HepG2 (cell line): ENCODE measurements around the gene NFATC1. TPM values are rescaled to one million over a fixed set of nuclear protein-coding genes. Genes with fewer than 3 reads are reported as not detected.

ENCODE experiments used
- AGO1 ChIP-seq: fragments of 200-400 bp; formaldehyde crosslinking; IDR thresholded peaks from 2 replicates; pipeline ENCODE4 v1.6.1; 2017; ENCODE audit warnings: mild to moderate bottlenecking, low read depth, low read length, moderate library complexity; ENCODE audit not compliant: poor library complexity, severe bottlenecking
- ARNTL ChIP-seq: sonication (generic); formaldehyde crosslinking; IDR thresholded peaks from 2 replicates; pipeline ENCODE4 v1.4.0; 2020; ENCODE audit warnings: mild to moderate bottlenecking, missing genetic modification reagents
- ELF3 ChIP-seq: IDR thresholded peaks from 2 replicates; pipeline ENCODE4 v1.6.1; 2016; ENCODE audit warnings: missing genetic modification reagents, missing compliant biosample characterization
- EZH2 ChIP-seq: conservative IDR thresholded peaks from 2 replicates; pipeline ENCODE4 v1.6.1; 2012; ENCODE audit warnings: mild to moderate bottlenecking, low read depth, low read length, moderate library complexity
- FOXK2 ChIP-seq: fragments of 450-650 bp; IDR thresholded peaks from 2 replicates; pipeline ENCODE4 v1.6.1; 2016
- HDAC1 ChIP-seq: sonication (generic); formaldehyde crosslinking; IDR thresholded peaks from 2 replicates; pipeline ENCODE4 v1.5.1; 2020; ENCODE audit warnings: mild to moderate bottlenecking, missing genetic modification reagents
- NFIB ChIP-seq: sonication (generic); formaldehyde crosslinking; IDR thresholded peaks from 2 replicates; pipeline ENCODE4 v1.9.0; 2021; ENCODE audit warnings: missing genetic modification reagents, mild to moderate bottlenecking, borderline replicate concordance
- NFKBIZ ChIP-seq: IDR thresholded peaks from 2 replicates; pipeline ENCODE4 v1.6.1; 2018; ENCODE audit warnings: missing genetic modification reagents, missing compliant biosample characterization
- PAWR ChIP-seq: sonication (generic); formaldehyde crosslinking; IDR thresholded peaks from 2 replicates; pipeline ENCODE4 v1.4.0; 2020; ENCODE audit warnings: missing genetic modification reagents, mild to moderate bottlenecking, borderline replicate concordance
- POGZ ChIP-seq: sonication (generic); formaldehyde crosslinking; IDR thresholded peaks from 2 replicates; pipeline ENCODE4 v1.4.0; 2020; ENCODE audit warnings: mild to moderate bottlenecking, missing genetic modification reagents
- PPARG ChIP-seq: conservative IDR thresholded peaks from 2 replicates; pipeline ENCODE4 v1.6.1; 2016; ENCODE audit warnings: missing biosample characterization, missing genetic modification reagents
- RFX3 ChIP-seq: IDR thresholded peaks from 2 replicates; pipeline ENCODE4 v1.6.1; 2016; ENCODE audit warnings: missing biosample characterization, missing genetic modification reagents
- RFX5 ChIP-seq: IDR thresholded peaks from 2 replicates; pipeline ENCODE4 v1.6.1; 2011; ENCODE audit warnings: low read depth, low read length, improper control_type of control experiment
- SMARCE1 ChIP-seq: fragments of 450-650 bp; IDR thresholded peaks from 2 replicates; pipeline ENCODE4 v1.6.1; 2017; ENCODE audit warnings: borderline replicate concordance
- ZFYVE20 ChIP-seq: sonication (generic); formaldehyde crosslinking; IDR thresholded peaks from 2 replicates; pipeline ENCODE4 v1.8.0; 2023; ENCODE audit warnings: low read depth, mild to moderate bottlenecking, moderate library complexity, missing genetic modification reagents, borderline replicate concordance
- ZNF20 ChIP-seq: sonication (generic); formaldehyde crosslinking; IDR thresholded peaks from 2 replicates; pipeline ENCODE4 v1.4.0; 2020; ENCODE audit warnings: mild to moderate bottlenecking, moderate library complexity, missing genetic modification reagents
- ZNF33A ChIP-seq: sonication (generic); formaldehyde crosslinking; IDR thresholded peaks from 2 replicates; pipeline ENCODE4 v1.5.1; 2020; ENCODE audit warnings: missing genetic modification reagents, mild to moderate bottlenecking, moderate library complexity, borderline replicate concordance
- ZNF441 ChIP-seq: sonication (generic); formaldehyde crosslinking; IDR thresholded peaks from 2 replicates; pipeline ENCODE4 v1.7.0; 2021; ENCODE audit warnings: missing genetic modification reagents, borderline replicate concordance
- ZNF816 ChIP-seq: sonication (generic); formaldehyde crosslinking; IDR thresholded peaks from 2 replicates; pipeline ENCODE4 v1.8.0; 2022; ENCODE audit warnings: missing genetic modification reagents, mild to moderate bottlenecking, borderline replicate concordance
- ZNF83 ChIP-seq: sonication (generic); formaldehyde crosslinking; IDR thresholded peaks from 2 replicates; pipeline ENCODE4 v1.4.0; 2020; ENCODE audit warnings: missing genetic modification reagents, mild to moderate bottlenecking, borderline replicate concordance
- polyA plus RNA-seq, 8 experiments: library from polyadenylated mRNA; depleted of rRNA in 3 of 8; stranded (reverse) in 7 of 8; unstranded in 1 of 8; fragments of >200 nt; fragmentation: Illumina TruSeq in 4 of 8; extraction: Trizol in 4 of 8; gene quantifications; 2 replicates each; pipeline versions ENCODE4 v1.2.1 to v1.2.3, GENCODE V29; 2011 to 2016; ENCODE audit warnings: low read depth in 4 of 8, missing spikeins in 1 of 8, mixed read lengths in 1 of 8; ENCODE audit not compliant: insufficient read depth in 1 of 8
- total RNA-seq, 5 experiments: library from RNA; depleted of rRNA; stranded (reverse); fragments of >200 nt; fragmentation: Illumina TruSeq; extraction: Trizol; gene quantifications; 2 replicates each; pipeline ENCODE4 v1.2.3, GENCODE V29; 2016; ENCODE audit warnings: low read depth in 1 of 5
- TF ChIP-seq, protein P1 (sequence below), 2 experiments: sonication (generic) in 1 of 2; formaldehyde crosslinking in 1 of 2; IDR thresholded peaks; 2 replicates each; pipeline versions ENCODE4 v1.6.1 to v1.9.0; 2014 to 2022; ENCODE audit warnings: antibody characterized with exemption in 1 of 2, borderline replicate concordance in 1 of 2, inconsistent platforms in 1 of 2, low read depth in 1 of 2, missing genetic modification reagents in 1 of 2
- TF ChIP-seq, protein P2 (sequence below): IDR thresholded peaks from 2 replicates; pipeline ENCODE4 v1.6.1; 2016; ENCODE audit warnings: missing compliant biosample characterization, missing genetic modification reagents, borderline replicate concordance
- TF ChIP-seq, protein P3 (sequence below): IDR thresholded peaks from 2 replicates; pipeline ENCODE4 v1.6.1; 2016; ENCODE audit warnings: mild to moderate bottlenecking, missing biosample characterization, missing genetic modification reagents

The NFATC1 gene
- total and polyA plus RNA-seq, 2 of the 13 experiments (the other 11 are each of a cell fraction or from before 2014, with no cell fraction given) = not detected

GRCh38 chr18:79393635-79394533 is 1.8 kb upstream of the NFATC1 start (continued):
- TF ChIP-seq NFKBIZ = no peak
- TF ChIP-seq RFX5 = no peak
- no peak for TF ChIP-seq ARNTL (CRISPR knock-in tag)
- no peak for TF ChIP-seq FOXK2
- TF ChIP-seq NFIB (CRISPR knock-in tag) = no peak
- TF ChIP-seq, protein P1, sequence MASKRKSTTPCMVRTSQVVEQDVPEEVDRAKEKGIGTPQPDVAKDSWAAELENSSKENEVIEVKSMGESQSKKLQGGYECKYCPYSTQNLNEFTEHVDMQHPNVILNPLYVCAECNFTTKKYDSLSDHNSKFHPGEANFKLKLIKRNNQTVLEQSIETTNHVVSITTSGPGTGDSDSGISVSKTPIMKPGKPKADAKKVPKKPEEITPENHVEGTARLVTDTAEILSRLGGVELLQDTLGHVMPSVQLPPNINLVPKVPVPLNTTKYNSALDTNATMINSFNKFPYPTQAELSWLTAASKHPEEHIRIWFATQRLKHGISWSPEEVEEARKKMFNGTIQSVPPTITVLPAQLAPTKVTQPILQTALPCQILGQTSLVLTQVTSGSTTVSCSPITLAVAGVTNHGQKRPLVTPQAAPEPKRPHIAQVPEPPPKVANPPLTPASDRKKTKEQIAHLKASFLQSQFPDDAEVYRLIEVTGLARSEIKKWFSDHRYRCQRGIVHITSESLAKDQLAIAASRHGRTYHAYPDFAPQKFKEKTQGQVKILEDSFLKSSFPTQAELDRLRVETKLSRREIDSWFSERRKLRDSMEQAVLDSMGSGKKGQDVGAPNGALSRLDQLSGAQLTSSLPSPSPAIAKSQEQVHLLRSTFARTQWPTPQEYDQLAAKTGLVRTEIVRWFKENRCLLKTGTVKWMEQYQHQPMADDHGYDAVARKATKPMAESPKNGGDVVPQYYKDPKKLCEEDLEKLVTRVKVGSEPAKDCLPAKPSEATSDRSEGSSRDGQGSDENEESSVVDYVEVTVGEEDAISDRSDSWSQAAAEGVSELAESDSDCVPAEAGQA (IDR thresholded peaks at IDR 0.05; ENCODE audit: low read depth) = no peak
- TF ChIP-seq, protein P1 (CRISPR knock-in tag; IDR thresholded peaks at IDR 0.05; ENCODE audit: borderline replicate concordance) = no peak
- TF ChIP-seq ELF3 (CRISPR knock-in tag) = no peak
- TF ChIP-seq, protein P2, sequence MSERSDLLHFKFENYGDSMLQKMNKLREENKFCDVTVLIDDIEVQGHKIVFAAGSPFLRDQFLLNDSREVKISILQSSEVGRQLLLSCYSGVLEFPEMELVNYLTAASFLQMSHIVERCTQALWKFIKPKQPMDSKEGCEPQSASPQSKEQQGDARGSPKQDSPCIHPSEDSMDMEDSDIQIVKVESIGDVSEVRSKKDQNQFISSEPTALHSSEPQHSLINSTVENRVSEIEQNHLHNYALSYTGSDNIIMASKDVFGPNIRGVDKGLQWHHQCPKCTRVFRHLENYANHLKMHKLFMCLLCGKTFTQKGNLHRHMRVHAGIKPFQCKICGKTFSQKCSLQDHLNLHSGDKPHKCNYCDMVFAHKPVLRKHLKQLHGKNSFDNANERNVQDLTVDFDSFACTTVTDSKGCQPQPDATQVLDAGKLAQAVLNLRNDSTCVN (CRISPR knock-in tag) = no peak
- TF ChIP-seq ZNF441 (CRISPR knock-in tag) = no peak
- TF ChIP-seq ZNF33A (CRISPR knock-in tag) = no peak
- no peak for TF ChIP-seq ZNF83 (CRISPR knock-in tag)
- TF ChIP-seq ZNF20 (CRISPR knock-in tag) = no peak
- TF ChIP-seq RFX3 = peak; percentile 55; the same call in 1 of the 2 replicates
- TF ChIP-seq, protein P3, sequence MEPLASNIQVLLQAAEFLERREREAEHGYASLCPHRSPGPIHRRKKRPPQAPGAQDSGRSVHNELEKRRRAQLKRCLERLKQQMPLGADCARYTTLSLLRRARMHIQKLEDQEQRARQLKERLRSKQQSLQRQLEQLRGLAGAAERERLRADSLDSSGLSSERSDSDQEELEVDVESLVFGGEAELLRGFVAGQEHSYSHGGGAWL (CRISPR knock-in tag) = no peak
- TF ChIP-seq EZH2 = peak; percentile 79; the same call in 1 of the 2 replicates
- TF ChIP-seq PPARG (CRISPR knock-in tag) = no peak
- no peak for TF ChIP-seq AGO1
- no peak for TF ChIP-seq SMARCE1
- TF ChIP-seq POGZ = no peak
- no peak for TF ChIP-seq ZNF816
- no peak for TF ChIP-seq HDAC1 (CRISPR knock-in tag)
- no peak for TF ChIP-seq PAWR (CRISPR knock-in tag)
- TF ChIP-seq ZFYVE20 (CRISPR knock-in tag) = no peak
